Measurements from ENCODE around the gene COX19. TPM values are rescaled to one million over a fixed set of nuclear protein-coding genes. Genes with fewer than 3 reads are reported as not detected.
"Not testable (repeated sequence)": the region's sequence is repeated elsewhere in the genome, so short reads cannot be mapped to it uniquely, and the experiment has no call there.

COX19 gene
- total RNA-seq, 1 donor from 2014 or later = 20.3 TPM

DNA sequence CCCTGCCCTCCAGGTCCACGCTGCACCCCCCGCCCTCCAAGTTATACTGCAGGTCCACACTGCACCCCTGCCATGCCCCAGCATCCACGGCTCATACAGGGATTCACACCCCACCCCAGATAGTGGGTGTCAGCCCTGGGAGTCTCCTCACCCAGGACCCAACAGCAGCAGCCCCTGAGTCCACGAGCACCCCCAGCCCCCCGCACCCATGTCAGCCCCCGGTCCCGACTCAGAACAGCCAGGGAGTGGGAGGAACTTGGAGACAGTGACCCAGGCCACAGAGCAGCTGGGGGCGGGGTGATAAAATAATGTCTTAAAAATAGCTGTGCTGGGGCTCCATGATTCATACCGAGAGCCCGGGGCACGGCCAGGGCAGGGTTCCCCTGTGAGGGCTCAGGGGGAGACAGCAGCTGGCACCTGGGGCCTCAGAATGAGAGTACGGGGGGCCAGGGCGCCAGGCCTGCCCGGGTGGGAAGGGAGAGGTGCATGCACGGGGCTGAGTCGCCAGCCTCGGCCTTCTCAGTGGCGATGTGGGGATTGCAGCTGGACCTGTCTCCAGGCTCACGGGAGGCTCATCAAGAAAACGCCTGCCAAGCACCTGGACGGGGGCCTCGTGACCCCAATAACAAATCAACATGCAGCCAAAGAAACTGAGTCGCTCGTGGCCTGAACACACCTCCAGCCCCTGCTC, 50.7 kb downstream of the COX19 start:
- no peak for DNase-seq (ENCODE audit: low spot score, unreplicated experiment)
- H3K9me3 Mint-ChIP-seq (ENCODE audit: low read depth) = no peaks in the 10 kb centered on the region
- H3K27ac Mint-ChIP-seq = no peak overlapping the region
- H3K4me3 Mint-ChIP-seq (ENCODE audit: low read depth) = no peak overlapping the region
- no peaks in the 10 kb centered on the region for H3K27me3 Mint-ChIP-seq
- H3K4me1 Mint-ChIP-seq (ENCODE audit: low read depth) = no peaks in the 10 kb centered on the region
- TF ChIP-seq, protein P1, sequence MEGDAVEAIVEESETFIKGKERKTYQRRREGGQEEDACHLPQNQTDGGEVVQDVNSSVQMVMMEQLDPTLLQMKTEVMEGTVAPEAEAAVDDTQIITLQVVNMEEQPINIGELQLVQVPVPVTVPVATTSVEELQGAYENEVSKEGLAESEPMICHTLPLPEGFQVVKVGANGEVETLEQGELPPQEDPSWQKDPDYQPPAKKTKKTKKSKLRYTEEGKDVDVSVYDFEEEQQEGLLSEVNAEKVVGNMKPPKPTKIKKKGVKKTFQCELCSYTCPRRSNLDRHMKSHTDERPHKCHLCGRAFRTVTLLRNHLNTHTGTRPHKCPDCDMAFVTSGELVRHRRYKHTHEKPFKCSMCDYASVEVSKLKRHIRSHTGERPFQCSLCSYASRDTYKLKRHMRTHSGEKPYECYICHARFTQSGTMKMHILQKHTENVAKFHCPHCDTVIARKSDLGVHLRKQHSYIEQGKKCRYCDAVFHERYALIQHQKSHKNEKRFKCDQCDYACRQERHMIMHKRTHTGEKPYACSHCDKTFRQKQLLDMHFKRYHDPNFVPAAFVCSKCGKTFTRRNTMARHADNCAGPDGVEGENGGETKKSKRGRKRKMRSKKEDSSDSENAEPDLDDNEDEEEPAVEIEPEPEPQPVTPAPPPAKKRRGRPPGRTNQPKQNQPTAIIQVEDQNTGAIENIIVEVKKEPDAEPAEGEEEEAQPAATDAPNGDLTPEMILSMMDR (IDR thresholded peaks at IDR 0.05; ENCODE audit: unreplicated experiment) = no peak
- H3K36me3 Mint-ChIP-seq (ENCODE audit: insufficient read depth) = no peaks in the 10 kb centered on the region

- H3K27me3 Mint-ChIP-seq; H3K4me1 Mint-ChIP-seq (ENCODE audit: low read depth); H3K36me3 Mint-ChIP-seq (ENCODE audit: insufficient read depth); DNase-seq (ENCODE audit: low spot score, unreplicated experiment); H3K9me3 Mint-ChIP-seq (ENCODE audit: low read depth); H3K4me3 Mint-ChIP-seq (ENCODE audit: low read depth); H3K27ac Mint-ChIP-seq: not testable (repeated sequence)
Measured at GRCh38 chr7:924042-924441, 51.3 kb downstream of the COX19 start.

DNA sequence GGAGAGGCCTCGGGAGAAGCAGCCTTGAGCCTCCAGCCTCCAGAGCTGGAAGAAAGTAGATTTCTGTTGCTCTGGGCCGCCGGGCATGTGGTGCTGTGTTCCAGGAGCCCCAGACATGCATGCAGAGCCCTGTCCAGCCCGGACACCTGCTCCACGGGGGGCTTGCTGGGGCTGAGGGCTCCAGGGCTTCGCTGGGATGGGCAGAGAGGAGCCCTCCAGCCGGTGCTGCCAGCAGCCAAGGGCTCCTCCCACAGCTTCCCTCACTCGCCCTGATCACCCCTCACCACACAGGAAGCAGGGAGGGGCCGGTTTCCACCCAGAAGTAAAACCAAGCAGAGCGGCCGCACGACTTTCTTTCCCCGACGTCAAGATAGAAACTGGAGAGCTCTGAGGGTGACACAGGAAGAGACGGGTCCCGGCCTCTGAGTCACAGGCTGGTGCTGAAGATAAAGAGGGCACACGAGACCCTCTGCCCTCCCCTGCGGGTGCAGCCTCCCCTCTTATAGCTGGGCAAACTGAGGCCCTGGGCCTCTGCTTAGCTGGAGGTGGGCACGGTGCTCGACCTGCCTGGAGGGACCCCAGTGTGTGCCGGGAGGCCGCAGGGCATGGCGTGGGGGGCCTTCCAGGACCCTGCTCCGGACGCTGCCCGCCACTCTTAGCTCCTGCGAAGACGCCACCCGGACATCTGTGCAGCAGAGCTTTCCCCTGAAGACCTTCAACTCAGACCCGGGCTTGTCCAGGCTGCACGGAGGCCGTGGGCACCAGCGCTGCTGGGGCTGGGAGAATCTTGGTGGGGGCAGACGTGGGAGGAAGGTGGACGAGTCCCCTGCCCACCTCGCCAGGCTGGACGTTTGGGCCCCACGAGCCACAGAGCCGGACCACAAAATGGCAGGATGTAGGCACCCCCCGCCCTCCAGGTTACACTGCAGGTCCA, 52.0 kb downstream of the COX19 start:
- DNase-seq (ENCODE audit: low spot score, unreplicated experiment) = no peak
- H3K4me1 Mint-ChIP-seq (ENCODE audit: low read depth) = no peaks in the 10 kb centered on the region
- H3K27ac Mint-ChIP-seq = no peak overlapping the region
- TF ChIP-seq, protein P1 (IDR thresholded peaks at IDR 0.05; ENCODE audit: unreplicated experiment) = no peak
- no peak overlapping the region for H3K4me3 Mint-ChIP-seq (ENCODE audit: low read depth)
- no peaks in the 10 kb centered on the region for H3K27me3 Mint-ChIP-seq
- no peaks in the 10 kb centered on the region for H3K36me3 Mint-ChIP-seq (ENCODE audit: insufficient read depth)
- no peaks in the 10 kb centered on the region for H3K9me3 Mint-ChIP-seq (ENCODE audit: low read depth)

DNA sequence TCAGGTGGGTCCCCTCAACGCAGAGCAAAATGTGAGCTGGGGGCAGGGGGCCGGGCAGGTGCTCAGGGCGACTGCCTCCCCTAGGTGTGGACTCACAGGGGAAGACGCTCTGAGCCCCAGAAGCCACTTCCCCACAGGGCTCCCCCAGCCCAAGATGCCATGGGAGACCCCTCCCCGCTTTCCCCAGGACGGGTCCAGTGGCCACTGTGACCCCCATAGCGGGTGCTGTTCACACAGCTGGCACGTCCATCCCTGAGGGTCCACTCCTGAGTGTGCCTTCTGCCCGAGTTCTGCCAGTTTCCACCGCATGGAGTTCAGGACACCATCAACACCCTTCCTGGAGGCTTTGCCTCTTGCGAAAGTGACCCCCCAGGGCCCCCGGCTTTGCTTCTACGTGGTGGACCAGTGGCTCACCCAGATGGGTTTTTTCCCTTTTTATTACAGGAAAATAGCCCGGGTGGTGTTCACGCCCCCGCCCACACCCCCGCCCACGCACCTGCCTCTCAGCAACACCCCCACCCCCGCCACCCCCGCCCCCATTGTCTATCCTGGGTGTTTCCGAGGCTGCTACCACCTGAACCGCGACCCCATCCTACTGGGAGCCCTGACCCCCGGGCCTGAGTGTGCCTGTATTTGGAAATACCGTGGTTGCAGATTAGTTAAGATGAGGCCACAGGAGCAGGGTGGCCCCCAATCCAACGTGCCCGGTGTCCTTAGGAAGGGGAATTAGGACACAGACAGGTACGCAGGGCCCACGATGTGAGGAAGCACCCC, 52.8 kb downstream of the COX19 start:
- no peaks in the 10 kb centered on the region for H3K36me3 Mint-ChIP-seq (ENCODE audit: insufficient read depth)
- H3K27me3 Mint-ChIP-seq = no peaks in the 10 kb centered on the region
- DNase-seq (ENCODE audit: low spot score, unreplicated experiment) = no peak
- H3K4me3 Mint-ChIP-seq (ENCODE audit: low read depth) = no peak overlapping the region
- TF ChIP-seq, protein P1 (IDR thresholded peaks at IDR 0.05; ENCODE audit: unreplicated experiment) = no peak
- H3K27ac Mint-ChIP-seq = no peak overlapping the region
- H3K4me1 Mint-ChIP-seq (ENCODE audit: low read depth) = no peaks in the 10 kb centered on the region
- no peaks in the 10 kb centered on the region for H3K9me3 Mint-ChIP-seq (ENCODE audit: low read depth)

DNA sequence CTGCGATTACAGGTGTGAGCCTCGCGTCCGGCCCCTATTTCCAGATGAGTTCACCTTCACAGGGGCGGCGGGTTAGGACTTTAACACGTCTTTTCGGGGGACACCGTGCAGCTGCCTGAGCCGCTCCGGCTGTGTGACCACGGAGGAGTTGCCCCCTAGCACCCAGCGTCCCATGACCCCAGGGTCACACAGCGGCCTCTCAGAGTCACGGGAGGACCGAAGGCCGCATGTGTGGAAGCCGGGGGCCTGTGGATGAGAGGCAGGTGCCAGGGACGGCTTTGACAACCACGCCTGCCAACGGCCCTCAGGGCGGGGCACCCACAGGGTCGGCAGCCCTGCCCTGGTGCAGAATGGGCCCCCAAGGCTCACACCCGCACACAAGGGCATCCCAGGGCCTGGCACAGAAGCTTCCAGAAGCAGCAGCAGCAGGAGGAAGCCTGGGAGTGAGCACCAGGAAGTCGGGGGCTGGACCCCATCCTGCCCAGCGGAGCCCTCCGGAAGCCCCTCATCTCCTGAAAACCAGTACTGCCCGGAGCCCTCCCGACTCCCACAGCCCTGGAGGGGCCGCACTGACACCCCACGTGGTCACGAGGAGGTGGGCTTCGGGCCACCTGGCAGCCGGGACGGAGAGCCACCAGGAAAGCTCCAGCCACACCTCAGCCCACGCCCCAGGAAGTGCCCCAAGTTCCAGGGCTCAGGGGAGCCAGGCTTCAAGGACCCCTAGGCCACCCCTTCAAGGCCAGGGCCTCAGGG, 53.6 kb downstream of the COX19 start:
- Mint-ChIP-seq H3K4me3 (ENCODE audit: low read depth) (no peak overlapping the region), H3K9me3 (ENCODE audit: low read depth) (no peaks in the 10 kb centered on the region), H3K4me1 (ENCODE audit: low read depth) (no peaks in the 10 kb centered on the region), H3K27me3 (no peaks in the 10 kb centered on the region), H3K27ac (no peak overlapping the region), H3K36me3 (ENCODE audit: insufficient read depth) (no peaks in the 10 kb centered on the region)
- TF ChIP-seq, protein P1 (IDR thresholded peaks at IDR 0.05; ENCODE audit: unreplicated experiment) = no peak
- no peak for DNase-seq (ENCODE audit: low spot score, unreplicated experiment)
